ENCODE measurements around the gene HEMK1. TPM values are rescaled to one million over a fixed set of nuclear protein-coding genes. Genes with fewer than 3 reads are reported as not detected.

HEMK1 gene
- total and polyA plus RNA-seq, 2 of the 8 experiments (the other 6 are each of a cell fraction or from before 2014, with no cell fraction given), result 9.7 to 10.6 TPM

- Histone ChIP-seq H2BK15ac (ENCODE audit: low read length) (no peak overlapping the region), H2BK120ac (replicated peaks; ENCODE audit: low read depth, low read length) (no peak overlapping the region), H3K36me3 (ENCODE audit: control insufficient read depth in 2 of 4, insufficient read depth in 4 of 4, low read length in 3 of 4) (no peaks in the 10 kb centered on the region), H3K79me2 (ENCODE audit: control insufficient read depth in 1 of 2, insufficient read depth in 2 of 2, low read length in 2 of 2) (no peaks in the 10 kb centered on the region), H3K27me3 (replicated peaks in 1 of 4; ENCODE audit: control insufficient read depth in 3 of 4, extremely low read depth in 1 of 4, insufficient read depth in 3 of 4, low read length in 3 of 4) (peaks cover 0 to 2% (median 0%) of the 10 kb centered on the region in 4 experiments; a peak in 1 of 7 replicates), H2AFZ (ENCODE audit: low read length) (no peak overlapping the region), H4K5ac (ENCODE audit: insufficient read length, low read depth, low read length) (no peak overlapping the region), H4K91ac (replicated peaks; ENCODE audit: insufficient read length, low read length) (no peak overlapping the region), H3K23me2 (ENCODE audit: low read depth, low read length) (no peaks in the 10 kb centered on the region), H4K20me1 (replicated peaks in 1 of 2; ENCODE audit: control insufficient read depth in 1 of 2, insufficient read depth in 2 of 2, low read length in 2 of 2) (peaks cover 0 to 2% of the 10 kb centered on the region in 2 experiments), H2BK5ac (ENCODE audit: low read depth, low read length) (no peak overlapping the region), H2AK5ac (ENCODE audit: low read depth, low read length) (no peak overlapping the region), H3K4me2 (ENCODE audit: insufficient read depth in 1 of 2, low read depth in 2 of 2, low read length in 2 of 2) (no peak overlapping the region), H3K9me3 (ENCODE audit: insufficient read depth in 2 of 2, low read depth in 1 of 2, low read length in 1 of 2) (no peaks in the 10 kb centered on the region), H2BK20ac (ENCODE audit: low read length) (no peak overlapping the region), H3K27ac (ENCODE audit: low read depth, low read length) (no peak overlapping the region), H2BK12ac (ENCODE audit: low read depth, low read length) (no peak overlapping the region), H3K23ac (ENCODE audit: insufficient read length) (no peak overlapping the region), H3K9ac (replicated peaks in 1 of 4; ENCODE audit: extremely low read depth in 1 of 4, low read depth in 3 of 4, low read length in 3 of 4) (no peak overlapping the region; a peak in 1 of 7 replicates), H3K79me1 (ENCODE audit: low read depth, low read length) (no peaks in the 10 kb centered on the region), H3K18ac (ENCODE audit: extremely low read depth, low read length) (no peak overlapping the region), H3K4ac (replicated peaks; ENCODE audit: insufficient read length, low read depth, low read length) (no peak overlapping the region), H4K8ac (ENCODE audit: extremely low read depth, insufficient read depth, low read length) (no peak overlapping the region), H3K4me3 (ENCODE audit: extremely low read depth in 1 of 4, insufficient read depth in 2 of 4, low read depth in 3 of 4, low read length in 4 of 4) (no peak overlapping the region), H3K4me1 (replicated peaks in 1 of 4; ENCODE audit: control insufficient read depth in 3 of 4, insufficient read depth in 4 of 4, low read length in 3 of 4) (no peaks in the 10 kb centered on the region), H3K14ac (ENCODE audit: insufficient read length) (no peak overlapping the region), H3K56ac (replicated peaks; ENCODE audit: insufficient read length, low read depth, low read length) (no peak overlapping the region)
- WGBS, 2 experiments (ENCODE audit: extremely low coverage in 1 of 2, insufficient coverage in 1 of 2, insufficient read length in 1 of 2, insufficient replicate concordance in 2 of 2, low coverage in 1 of 2, low lambda C conversion rate in 2 of 2, missing lambda C conversion rate in 1 of 2), result 91% methylated on average over 6 of the region's 6 CpGs; no CpG with 5 or more reads in 1 of the 2 experiments
- POLR2A ChIA-PET (ENCODE audit: partially characterized antibody), result interaction anchor here (0.8 to 3.1 kb wide), 5 partner anchors 9 to 53 kb away, joined by 3 to 9 read pairs (median 3); no protein-coding TSS in a partner anchor
- TF ChIP-seq CTBP2 (IDR thresholded peaks at IDR 0.05; ENCODE audit: borderline replicate concordance, insufficient read depth, insufficient read length, low read length), result no peak
- CTCF ChIA-PET (ENCODE audit: partially characterized antibody), result interaction anchor here (0.6 to 11.1 kb wide), 5 partner anchors 11 to 800 kb away, joined by 3 to 233 read pairs (median 9); partner anchors contain the start of genes CISH, HEMK1 and MAPKAPK3
- DNase-seq (ENCODE audit: low read depth in 1 of 2, low spot score in 2 of 2) (no peak), FAIRE-seq (no peak)
These were observed 18.1 kb downstream of the HEMK1 start for GRCh38 chr3:50587373-50587772.
